ENCODE data around the gene RBP3.

DNA sequence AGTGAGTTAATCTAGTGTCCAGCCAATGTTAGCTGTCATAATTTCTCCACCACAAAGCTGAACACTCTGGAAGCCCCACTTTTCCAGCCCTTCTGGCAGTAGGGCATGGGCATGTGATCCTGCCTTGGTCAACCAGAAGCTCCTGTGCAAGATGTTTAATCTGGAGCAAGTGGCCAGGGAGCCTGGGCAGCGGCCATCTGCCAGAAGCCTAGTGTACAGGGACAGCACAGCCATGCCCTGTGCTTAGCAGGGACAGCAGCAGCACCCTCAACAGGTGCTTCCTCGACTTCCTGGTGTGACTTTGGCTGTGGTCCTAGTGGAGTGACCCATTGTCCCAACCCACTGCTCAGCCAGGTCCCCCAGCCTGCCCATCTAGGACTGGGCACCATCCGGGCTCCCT, 10.3 kb downstream of the RBP3 start:
- TF ChIP-seq EZH2 (IDR thresholded peaks at IDR 0.05), result no peak
- no peak for TF ChIP-seq POLR2AphosphoS5 (IDR thresholded peaks at IDR 0.05; ENCODE audit: borderline replicate concordance, low read depth, low read length)
- no peak for TF ChIP-seq FOXP2 (optimal IDR thresholded peaks at IDR 0.05; ENCODE audit: control extremely low read depth, extremely low read length, insufficient read depth)

Data from SK-N-MC (cell line).